HEK293 (cell line): ENCODE measurements around the gene AHCTF1.
A peak's percentile ranks its signal among the peaks of the same experiment; 100 is the strongest.

Experiments used
- CTCF ChIA-PET: fragments of 350-600 bp; formaldehyde crosslinking; extraction: SDS; loops from one replicate; lab custom pipeline; 2021; ENCODE audit warnings: antibody characterized with exemption; lab: Yijun Ruan, JAX
- POLR2A ChIA-PET: fragments of 300-600 bp; formaldehyde crosslinking; extraction: SDS; loops from one replicate; lab custom pipeline; 2020; ENCODE audit warnings: antibody characterized with exemption, inconsistent platforms; lab: Yijun Ruan, JAX
- H3K27ac ChIP-seq: fragments of 200-500 bp; sonication (Bioruptor generic); 2 replicates; pipeline ENCODE4 v1.5.1; 2014; ENCODE audit warnings: low read depth, low read length, control low read depth, inconsistent platforms; ENCODE audit errors: extremely low read depth
- H3K36me3 ChIP-seq, 2 experiments: fragments of 200-500 bp in 1 of 2; sonication (Bioruptor generic) in 1 of 2; 1 replicate in 1 of 2; 2 replicates in 1 of 2; pipeline ENCODE4 v1.5.1; 2014 to 2017; ENCODE audit warnings: inconsistent platforms in 2 of 2, low read length in 2 of 2; ENCODE audit not compliant: control insufficient read depth in 2 of 2, insufficient read depth in 1 of 2
- H3K4me1 ChIP-seq: fragments of 200-500 bp; sonication (Bioruptor generic); 2 replicates; pipeline ENCODE4 v1.5.1; 2014; ENCODE audit warnings: mild to moderate bottlenecking, low read length, inconsistent platforms; ENCODE audit not compliant: control insufficient read depth, insufficient read depth
- H3K4me3 ChIP-seq: 2 replicates; pipeline ENCODE4 v1.5.1; 2011; ENCODE audit warnings: low read depth, mild to moderate bottlenecking, control low read depth, low read length, moderate library complexity
- H3K9me3 ChIP-seq: fragments of 200-500 bp; sonication (Bioruptor generic); 2 replicates; pipeline ENCODE4 v1.5.1; 2014; ENCODE audit warnings: low read depth, low read length, inconsistent platforms; ENCODE audit not compliant: control insufficient read depth, insufficient read depth
- GFI1B ChIP-seq: fragments of 450-650 bp; formaldehyde crosslinking; IDR thresholded peaks from 2 replicates; pipeline ENCODE4 v1.5.1; 2016; ENCODE audit warnings: missing biosample characterization, missing genetic modification characterization
- SETDB1 ChIP-seq: IDR thresholded peaks from one replicate; pipeline ENCODE4 v1.6.1; 2017; ENCODE audit warnings: mild to moderate bottlenecking, low read length, moderate library complexity, mixed read lengths; ENCODE audit not compliant: insufficient read length
- ZFHX2 ChIP-seq: fragments of 450-650 bp; formaldehyde crosslinking; conservative IDR thresholded peaks from 2 replicates; pipeline ENCODE4 v1.5.1; 2016; ENCODE audit warnings: missing biosample characterization, missing genetic modification characterization
- ZNF169 ChIP-seq: fragments of 450-650 bp; formaldehyde crosslinking; IDR thresholded peaks from 2 replicates; pipeline ENCODE4 v1.5.1; 2016; ENCODE audit warnings: missing biosample characterization, missing genetic modification characterization
- ZNF610 ChIP-seq: fragments of 450-650 bp; formaldehyde crosslinking; IDR thresholded peaks from 2 replicates; pipeline ENCODE4 v1.5.1; 2016; ENCODE audit warnings: missing biosample characterization, missing genetic modification characterization, borderline replicate concordance
- ZNF658 ChIP-seq: fragments of 450-650 bp; formaldehyde crosslinking; IDR thresholded peaks from 2 replicates; pipeline ENCODE4; 2016; ENCODE audit warnings: missing biosample characterization, missing genetic modification characterization
- ZNF768 ChIP-seq: fragments of 450-650 bp; formaldehyde crosslinking; IDR thresholded peaks from 2 replicates; pipeline ENCODE4 v1.5.1; 2018; ENCODE audit warnings: missing biosample characterization, mild to moderate bottlenecking, missing genetic modification characterization
- ZNF776 ChIP-seq: fragments of 450-650 bp; formaldehyde crosslinking; IDR thresholded peaks from 2 replicates; pipeline ENCODE4 v1.5.0; 2017; ENCODE audit warnings: missing biosample characterization, missing genetic modification characterization, borderline replicate concordance
- ZNF843 ChIP-seq: fragments of 450-650 bp; formaldehyde crosslinking; IDR thresholded peaks from 2 replicates; pipeline ENCODE4 v1.5.1; 2016; ENCODE audit warnings: missing biosample characterization, missing genetic modification characterization
- TF ChIP-seq, protein P1 (sequence below): fragments of 450-650 bp; formaldehyde crosslinking; IDR thresholded peaks from 2 replicates; pipeline ENCODE4 v1.5.0; 2017; ENCODE audit warnings: missing biosample characterization, missing genetic modification characterization, borderline replicate concordance
- TF ChIP-seq, protein P2 (sequence below): fragments of 450-650 bp; formaldehyde crosslinking; IDR thresholded peaks from 2 replicates; pipeline ENCODE4 v1.5.1; 2016; ENCODE audit warnings: missing biosample characterization, missing genetic modification characterization
- TF ChIP-seq, protein P3 (sequence below): fragments of 450-650 bp; formaldehyde crosslinking; IDR thresholded peaks from 2 replicates; pipeline ENCODE4 v1.5.1; 2017; ENCODE audit warnings: missing biosample characterization, missing genetic modification characterization
- TF ChIP-seq, protein P4 (sequence below): fragments of 450-650 bp; formaldehyde crosslinking; IDR thresholded peaks from 2 replicates; pipeline ENCODE4 v1.5.1; 2017; ENCODE audit warnings: missing biosample characterization, missing genetic modification characterization
- TF ChIP-seq, protein P5 (sequence below): fragments of 450-650 bp; formaldehyde crosslinking; IDR thresholded peaks from 2 replicates; pipeline ENCODE4 v1.5.1; 2016; ENCODE audit warnings: missing biosample characterization, missing genetic modification characterization, borderline replicate concordance

The AHCTF1 gene

DNA sequence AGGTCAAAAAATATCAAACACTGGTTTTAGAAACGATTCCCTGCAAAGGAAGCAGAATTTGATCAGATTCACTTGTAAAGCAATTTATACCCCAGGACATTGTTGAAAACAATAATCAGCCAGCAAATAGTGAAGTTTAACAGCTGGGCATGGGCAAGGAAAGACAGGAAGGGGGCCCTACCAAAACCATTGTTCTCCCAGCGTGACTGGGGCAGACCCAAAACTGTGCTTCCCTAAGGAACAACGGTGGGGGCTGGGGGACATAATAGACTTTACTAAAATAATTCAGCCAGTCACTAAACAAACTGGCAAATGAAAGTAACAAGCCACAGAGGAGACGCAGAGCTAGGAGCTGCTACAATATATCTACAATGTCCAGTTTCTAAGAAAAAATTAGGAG lies 100.2 kb downstream of the AHCTF1 start:
- TF ChIP-seq, protein P1, sequence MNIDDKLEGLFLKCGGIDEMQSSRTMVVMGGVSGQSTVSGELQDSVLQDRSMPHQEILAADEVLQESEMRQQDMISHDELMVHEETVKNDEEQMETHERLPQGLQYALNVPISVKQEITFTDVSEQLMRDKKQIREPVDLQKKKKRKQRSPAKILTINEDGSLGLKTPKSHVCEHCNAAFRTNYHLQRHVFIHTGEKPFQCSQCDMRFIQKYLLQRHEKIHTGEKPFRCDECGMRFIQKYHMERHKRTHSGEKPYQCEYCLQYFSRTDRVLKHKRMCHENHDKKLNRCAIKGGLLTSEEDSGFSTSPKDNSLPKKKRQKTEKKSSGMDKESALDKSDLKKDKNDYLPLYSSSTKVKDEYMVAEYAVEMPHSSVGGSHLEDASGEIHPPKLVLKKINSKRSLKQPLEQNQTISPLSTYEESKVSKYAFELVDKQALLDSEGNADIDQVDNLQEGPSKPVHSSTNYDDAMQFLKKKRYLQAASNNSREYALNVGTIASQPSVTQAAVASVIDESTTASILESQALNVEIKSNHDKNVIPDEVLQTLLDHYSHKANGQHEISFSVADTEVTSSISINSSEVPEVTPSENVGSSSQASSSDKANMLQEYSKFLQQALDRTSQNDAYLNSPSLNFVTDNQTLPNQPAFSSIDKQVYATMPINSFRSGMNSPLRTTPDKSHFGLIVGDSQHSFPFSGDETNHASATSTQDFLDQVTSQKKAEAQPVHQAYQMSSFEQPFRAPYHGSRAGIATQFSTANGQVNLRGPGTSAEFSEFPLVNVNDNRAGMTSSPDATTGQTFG (tag by site-specific recombination), result no peak
- TF ChIP-seq ZNF169 (tag by site-specific recombination), result no peak
- no peak for TF ChIP-seq ZFHX2 (tag by site-specific recombination)
- TF ChIP-seq, protein P2, sequence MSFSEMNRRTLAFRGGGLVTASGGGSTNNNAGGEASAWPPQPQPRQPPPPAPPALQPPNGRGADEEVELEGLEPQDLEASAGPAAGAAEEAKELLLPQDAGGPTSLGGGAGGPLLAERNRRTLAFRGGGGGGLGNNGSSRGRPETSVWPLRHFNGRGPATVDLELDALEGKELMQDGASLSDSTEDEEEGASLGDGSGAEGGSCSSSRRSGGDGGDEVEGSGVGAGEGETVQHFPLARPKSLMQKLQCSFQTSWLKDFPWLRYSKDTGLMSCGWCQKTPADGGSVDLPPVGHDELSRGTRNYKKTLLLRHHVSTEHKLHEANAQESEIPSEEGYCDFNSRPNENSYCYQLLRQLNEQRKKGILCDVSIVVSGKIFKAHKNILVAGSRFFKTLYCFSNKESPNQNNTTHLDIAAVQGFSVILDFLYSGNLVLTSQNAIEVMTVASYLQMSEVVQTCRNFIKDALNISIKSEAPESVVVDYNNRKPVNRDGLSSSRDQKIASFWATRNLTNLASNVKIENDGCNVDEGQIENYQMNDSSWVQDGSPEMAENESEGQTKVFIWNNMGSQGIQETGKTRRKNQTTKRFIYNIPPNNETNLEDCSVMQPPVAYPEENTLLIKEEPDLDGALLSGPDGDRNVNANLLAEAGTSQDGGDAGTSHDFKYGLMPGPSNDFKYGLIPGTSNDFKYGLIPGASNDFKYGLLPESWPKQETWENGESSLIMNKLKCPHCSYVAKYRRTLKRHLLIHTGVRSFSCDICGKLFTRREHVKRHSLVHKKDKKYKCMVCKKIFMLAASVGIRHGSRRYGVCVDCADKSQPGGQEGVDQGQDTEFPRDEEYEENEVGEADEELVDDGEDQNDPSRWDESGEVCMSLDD (tag by site-specific recombination), result no peak
- TF ChIP-seq, protein P3, sequence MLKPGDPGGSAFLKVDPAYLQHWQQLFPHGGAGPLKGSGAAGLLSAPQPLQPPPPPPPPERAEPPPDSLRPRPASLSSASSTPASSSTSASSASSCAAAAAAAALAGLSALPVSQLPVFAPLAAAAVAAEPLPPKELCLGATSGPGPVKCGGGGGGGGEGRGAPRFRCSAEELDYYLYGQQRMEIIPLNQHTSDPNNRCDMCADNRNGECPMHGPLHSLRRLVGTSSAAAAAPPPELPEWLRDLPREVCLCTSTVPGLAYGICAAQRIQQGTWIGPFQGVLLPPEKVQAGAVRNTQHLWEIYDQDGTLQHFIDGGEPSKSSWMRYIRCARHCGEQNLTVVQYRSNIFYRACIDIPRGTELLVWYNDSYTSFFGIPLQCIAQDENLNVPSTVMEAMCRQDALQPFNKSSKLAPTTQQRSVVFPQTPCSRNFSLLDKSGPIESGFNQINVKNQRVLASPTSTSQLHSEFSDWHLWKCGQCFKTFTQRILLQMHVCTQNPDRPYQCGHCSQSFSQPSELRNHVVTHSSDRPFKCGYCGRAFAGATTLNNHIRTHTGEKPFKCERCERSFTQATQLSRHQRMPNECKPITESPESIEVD, result no peak
- no peak for TF ChIP-seq ZNF776 (tag by site-specific recombination)
- no peak for TF ChIP-seq ZNF610 (tag by site-specific recombination)
- TF ChIP-seq, all 188 proteins: peak for 0
- no peaks in the 10 kb centered on the region for H3K36me3 ChIP-seq
- ChIA-PET CTCF (interaction anchor here (0.7 kb wide), 1 partner anchor 150 kb away, joined by 3 read pairs; no protein-coding TSS in a partner anchor), POLR2A (no interaction called here)
- H3K9me3 ChIP-seq, result no peaks in the 10 kb centered on the region
- no peaks in the 10 kb centered on the region for H3K4me1 ChIP-seq
- no peak overlapping the region for H3K4me3 ChIP-seq
- H3K27ac ChIP-seq, result no peak overlapping the region

DNA sequence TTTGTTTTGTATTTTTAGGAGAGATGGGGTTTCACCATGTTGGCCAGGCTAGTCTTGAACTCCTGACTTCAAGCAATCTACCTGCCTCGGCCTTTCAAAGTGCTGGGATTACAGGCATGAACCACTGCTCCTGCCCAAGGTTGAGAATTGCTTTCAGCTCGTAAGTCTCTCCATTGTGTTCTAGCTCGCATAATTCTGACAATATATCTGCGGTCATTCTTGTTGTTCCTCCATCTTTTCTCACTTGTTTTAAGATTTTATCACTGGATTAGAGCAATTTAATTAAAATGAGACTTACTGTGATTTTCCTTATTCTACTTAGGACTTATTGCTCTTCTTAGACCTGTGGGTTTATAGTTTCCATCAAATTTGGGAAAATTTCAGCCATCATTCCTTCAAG lies 102.9 kb downstream of the AHCTF1 start:
- Histone ChIP-seq H3K27ac (no peak overlapping the region), H3K36me3 (no peaks in the 10 kb centered on the region), H3K4me3 (no peak overlapping the region), H3K9me3 (no peaks in the 10 kb centered on the region), H3K4me1 (no peaks in the 10 kb centered on the region)
- TF ChIP-seq ZNF843 (tag by site-specific recombination), result no peak
- peak; percentile 49 for TF ChIP-seq SETDB1
- POLR2A ChIA-PET, result no interaction called here
- CTCF ChIA-PET, result no interaction called here

DNA sequence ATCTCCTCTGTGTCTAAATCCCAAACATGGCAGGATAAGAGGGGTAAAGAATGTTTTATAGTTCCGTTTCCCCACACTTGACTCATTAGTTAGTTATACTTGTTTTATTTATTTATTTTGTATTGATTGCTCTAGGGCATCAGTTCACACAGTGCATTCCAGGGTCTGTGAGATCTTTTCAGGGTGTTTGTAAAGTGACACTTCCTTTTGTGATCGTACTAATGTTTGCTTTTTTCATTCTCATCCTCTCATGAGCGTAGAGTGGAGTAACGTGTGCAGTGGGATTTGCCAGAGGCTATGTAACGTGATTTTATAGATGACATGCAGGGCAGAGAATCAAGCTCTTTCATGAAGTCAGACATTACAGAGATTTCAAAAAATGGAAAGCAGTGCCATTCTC lies 104.4 kb downstream of the AHCTF1 start:
- Histone ChIP-seq H3K36me3 (no peaks in the 10 kb centered on the region), H3K9me3 (no peaks in the 10 kb centered on the region), H3K4me3 (no peak overlapping the region), H3K4me1 (no peaks in the 10 kb centered on the region), H3K27ac (no peak overlapping the region)
- ChIA-PET CTCF (no interaction called here), POLR2A (no interaction called here)
- TF ChIP-seq ZNF768 (no peak), GFI1B (tag by site-specific recombination) (no peak), ZNF658 (tag by site-specific recombination) (no peak)
- TF ChIP-seq, protein P4, sequence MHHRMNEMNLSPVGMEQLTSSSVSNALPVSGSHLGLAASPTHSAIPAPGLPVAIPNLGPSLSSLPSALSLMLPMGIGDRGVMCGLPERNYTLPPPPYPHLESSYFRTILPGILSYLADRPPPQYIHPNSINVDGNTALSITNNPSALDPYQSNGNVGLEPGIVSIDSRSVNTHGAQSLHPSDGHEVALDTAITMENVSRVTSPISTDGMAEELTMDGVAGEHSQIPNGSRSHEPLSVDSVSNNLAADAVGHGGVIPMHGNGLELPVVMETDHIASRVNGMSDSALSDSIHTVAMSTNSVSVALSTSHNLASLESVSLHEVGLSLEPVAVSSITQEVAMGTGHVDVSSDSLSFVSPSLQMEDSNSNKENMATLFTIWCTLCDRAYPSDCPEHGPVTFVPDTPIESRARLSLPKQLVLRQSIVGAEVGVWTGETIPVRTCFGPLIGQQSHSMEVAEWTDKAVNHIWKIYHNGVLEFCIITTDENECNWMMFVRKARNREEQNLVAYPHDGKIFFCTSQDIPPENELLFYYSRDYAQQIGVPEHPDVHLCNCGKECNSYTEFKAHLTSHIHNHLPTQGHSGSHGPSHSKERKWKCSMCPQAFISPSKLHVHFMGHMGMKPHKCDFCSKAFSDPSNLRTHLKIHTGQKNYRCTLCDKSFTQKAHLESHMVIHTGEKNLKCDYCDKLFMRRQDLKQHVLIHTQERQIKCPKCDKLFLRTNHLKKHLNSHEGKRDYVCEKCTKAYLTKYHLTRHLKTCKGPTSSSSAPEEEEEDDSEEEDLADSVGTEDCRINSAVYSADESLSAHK (tag by site-specific recombination), result no peak
- TF ChIP-seq, protein P5, sequence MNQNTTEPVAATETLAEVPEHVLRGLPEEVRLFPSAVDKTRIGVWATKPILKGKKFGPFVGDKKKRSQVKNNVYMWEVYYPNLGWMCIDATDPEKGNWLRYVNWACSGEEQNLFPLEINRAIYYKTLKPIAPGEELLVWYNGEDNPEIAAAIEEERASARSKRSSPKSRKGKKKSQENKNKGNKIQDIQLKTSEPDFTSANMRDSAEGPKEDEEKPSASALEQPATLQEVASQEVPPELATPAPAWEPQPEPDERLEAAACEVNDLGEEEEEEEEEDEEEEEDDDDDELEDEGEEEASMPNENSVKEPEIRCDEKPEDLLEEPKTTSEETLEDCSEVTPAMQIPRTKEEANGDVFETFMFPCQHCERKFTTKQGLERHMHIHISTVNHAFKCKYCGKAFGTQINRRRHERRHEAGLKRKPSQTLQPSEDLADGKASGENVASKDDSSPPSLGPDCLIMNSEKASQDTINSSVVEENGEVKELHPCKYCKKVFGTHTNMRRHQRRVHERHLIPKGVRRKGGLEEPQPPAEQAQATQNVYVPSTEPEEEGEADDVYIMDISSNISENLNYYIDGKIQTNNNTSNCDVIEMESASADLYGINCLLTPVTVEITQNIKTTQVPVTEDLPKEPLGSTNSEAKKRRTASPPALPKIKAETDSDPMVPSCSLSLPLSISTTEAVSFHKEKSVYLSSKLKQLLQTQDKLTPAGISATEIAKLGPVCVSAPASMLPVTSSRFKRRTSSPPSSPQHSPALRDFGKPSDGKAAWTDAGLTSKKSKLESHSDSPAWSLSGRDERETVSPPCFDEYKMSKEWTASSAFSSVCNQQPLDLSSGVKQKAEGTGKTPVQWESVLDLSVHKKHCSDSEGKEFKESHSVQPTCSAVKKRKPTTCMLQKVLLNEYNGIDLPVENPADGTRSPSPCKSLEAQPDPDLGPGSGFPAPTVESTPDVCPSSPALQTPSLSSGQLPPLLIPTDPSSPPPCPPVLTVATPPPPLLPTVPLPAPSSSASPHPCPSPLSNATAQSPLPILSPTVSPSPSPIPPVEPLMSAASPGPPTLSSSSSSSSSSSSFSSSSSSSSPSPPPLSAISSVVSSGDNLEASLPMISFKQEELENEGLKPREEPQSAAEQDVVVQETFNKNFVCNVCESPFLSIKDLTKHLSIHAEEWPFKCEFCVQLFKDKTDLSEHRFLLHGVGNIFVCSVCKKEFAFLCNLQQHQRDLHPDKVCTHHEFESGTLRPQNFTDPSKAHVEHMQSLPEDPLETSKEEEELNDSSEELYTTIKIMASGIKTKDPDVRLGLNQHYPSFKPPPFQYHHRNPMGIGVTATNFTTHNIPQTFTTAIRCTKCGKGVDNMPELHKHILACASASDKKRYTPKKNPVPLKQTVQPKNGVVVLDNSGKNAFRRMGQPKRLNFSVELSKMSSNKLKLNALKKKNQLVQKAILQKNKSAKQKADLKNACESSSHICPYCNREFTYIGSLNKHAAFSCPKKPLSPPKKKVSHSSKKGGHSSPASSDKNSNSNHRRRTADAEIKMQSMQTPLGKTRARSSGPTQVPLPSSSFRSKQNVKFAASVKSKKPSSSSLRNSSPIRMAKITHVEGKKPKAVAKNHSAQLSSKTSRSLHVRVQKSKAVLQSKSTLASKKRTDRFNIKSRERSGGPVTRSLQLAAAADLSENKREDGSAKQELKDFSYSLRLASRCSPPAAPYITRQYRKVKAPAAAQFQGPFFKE (tag by site-specific recombination), result no peak
